NCI-H82 treated with DMSO at 0.1 percent for 48 hours (cell line): ENCODE results near the gene NKAIN2.
"Not testable (repeated sequence)": the region's sequence is repeated elsewhere in the genome, so short reads cannot be mapped to it uniquely, and the experiment has no call there.

Source experiments
- DNase-seq: peaks from one replicate; lab custom pipeline; 2025; ENCODE audit not compliant: unreplicated experiment; lab: John Stamatoyannopoulos, UW

The NKAIN2 gene

DNA sequence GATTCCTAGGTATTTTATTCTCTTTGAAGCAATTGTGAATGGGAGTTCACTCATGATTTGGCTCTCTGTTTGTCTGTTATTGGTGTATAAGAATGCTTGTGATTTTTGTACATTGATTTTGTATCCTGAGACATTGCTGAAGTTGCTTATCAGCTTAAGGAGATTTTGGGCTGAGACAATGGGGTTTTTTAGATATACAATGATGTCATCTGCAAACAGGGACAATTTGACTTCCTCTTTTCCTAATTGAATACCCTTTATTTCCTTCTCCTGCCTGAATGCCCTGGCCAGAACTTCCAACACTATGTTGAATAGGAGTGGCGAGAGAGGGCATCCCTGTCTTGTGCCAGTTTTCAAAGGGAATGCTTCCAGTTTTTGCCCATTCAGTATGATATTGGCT lies 363.6 kb downstream of the NKAIN2 start:
- DNase-seq = not testable (repeated sequence)

- DNase-seq = no peak
Observed at GRCh38 chr6:124190256-124190655, 386.6 kb downstream of the NKAIN2 start.

DNA sequence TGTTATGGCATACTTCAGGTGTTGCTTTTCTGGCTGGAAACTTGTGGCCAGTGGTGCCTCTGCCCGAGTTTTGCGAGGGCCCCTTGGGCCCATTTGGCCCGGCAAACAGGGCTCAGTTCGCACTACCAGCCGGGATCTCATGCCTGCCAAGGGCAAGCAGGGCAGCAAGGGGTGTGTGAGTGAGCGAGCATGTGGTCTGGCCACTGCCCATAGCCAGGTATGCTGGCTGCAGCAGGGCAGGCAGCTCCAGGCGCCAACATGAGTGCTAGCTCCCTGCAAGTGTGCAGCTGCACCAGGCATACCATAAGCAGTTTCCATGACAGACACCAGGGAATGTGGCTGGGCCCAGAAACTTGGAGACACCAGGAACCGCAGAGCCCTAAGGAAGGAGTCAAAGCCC lies 389.5 kb downstream of the NKAIN2 start:
- DNase-seq = no peak

DNA sequence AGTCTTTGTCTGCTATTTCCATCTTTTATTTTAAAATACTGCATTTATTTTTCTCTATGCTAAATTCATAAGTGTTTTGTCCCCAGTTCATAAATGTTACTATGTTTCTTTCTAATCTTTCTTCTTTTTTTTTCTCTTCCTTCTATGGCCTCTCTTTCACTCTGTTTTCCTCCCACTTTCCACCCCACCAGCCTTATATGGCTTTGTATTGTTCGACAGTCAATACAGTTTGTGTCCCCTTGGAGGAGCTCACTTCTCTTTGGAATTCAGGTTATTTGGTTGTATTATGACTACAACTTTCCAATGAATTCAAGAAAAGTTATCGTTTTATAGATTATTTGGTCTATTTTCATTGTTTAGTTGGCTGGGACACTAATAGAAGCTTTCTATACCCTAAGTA lies 393.5 kb downstream of the NKAIN2 start:
- DNase-seq = no peak

- no peak for DNase-seq
Observed at GRCh38 chr6:124199286-124199685, 395.6 kb downstream of the NKAIN2 start.

- DNase-seq = no peak
Observed at GRCh38 chr6:124200661-124201060, 397.0 kb downstream of the NKAIN2 start.

DNA sequence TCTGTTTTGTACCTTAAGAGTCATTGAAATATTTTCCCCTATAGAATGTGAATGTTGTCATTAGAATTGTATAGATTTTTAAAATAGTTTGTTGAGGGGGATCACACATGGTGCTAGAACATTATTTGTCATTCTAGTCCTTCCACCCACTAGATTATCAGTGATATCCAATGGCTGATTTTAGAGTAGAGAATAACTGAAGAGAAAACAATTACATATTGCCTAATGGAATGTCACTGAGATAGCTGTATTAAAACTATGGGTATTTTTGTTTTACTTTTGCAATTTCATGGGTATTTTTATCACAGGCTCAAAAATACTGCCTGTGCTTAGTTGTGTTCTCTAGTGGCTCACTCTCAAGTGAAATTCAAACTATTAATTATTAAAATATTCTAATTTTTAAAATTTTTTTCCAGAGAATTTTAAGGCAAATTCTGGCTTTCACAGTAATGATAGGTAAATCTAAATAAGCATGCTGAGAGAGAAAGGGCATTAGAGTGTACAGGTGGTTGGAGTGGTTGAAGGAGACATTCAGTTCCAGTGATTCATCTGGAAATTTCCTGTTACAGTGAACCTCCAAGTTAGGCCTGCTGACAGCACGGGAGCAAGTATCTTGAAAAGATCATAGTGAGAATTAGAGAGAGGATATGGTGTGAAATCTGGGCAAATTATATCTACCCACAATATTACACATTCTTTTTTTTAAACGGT lies 399.6 kb downstream of the NKAIN2 start:
- no peak for DNase-seq

DNA sequence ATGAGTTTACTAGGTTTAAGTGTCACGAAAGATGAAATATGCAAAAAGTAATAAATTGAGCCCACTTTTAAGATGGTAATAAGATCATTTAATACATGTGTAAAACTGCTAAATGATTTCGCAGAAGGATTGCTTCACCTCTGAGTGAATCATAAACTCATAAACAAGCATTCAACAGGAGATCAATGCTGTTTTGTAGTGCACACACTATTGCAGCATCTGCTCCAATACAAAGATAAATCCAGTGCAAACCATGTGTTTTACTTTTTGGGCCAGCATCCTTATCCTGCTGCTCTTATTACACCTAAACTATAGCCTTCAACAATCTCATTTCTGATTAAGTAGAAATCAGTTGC lies 400.1 kb downstream of the NKAIN2 start:
- DNase-seq = no peak

DNA sequence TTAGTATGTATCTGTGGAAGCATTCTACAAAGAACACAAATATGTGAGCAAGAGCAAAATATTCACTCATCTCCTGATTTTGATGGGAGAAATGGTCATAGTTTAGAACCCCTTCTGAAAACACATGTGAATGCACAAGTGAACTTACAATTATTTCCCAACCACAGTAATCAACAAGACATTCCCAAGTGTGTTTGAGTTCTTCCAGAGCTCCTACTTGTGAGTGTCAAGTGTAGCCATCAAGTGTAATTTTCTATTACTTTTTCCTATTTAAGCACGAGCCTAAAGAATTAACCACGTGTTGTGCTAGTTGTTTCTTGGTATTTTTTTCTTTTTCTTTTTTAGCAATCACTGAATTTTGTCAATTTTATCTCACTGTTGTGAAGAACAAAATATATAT lies 402.3 kb downstream of the NKAIN2 start:
- DNase-seq = no peak

GRCh38 chr6:124223611-124224345 lies 420.1 kb downstream of the NKAIN2 start:
- DNase-seq = no peak

GRCh38 chr6:124226396-124226795 lies 422.7 kb downstream of the NKAIN2 start:
- no peak for DNase-seq

DNA sequence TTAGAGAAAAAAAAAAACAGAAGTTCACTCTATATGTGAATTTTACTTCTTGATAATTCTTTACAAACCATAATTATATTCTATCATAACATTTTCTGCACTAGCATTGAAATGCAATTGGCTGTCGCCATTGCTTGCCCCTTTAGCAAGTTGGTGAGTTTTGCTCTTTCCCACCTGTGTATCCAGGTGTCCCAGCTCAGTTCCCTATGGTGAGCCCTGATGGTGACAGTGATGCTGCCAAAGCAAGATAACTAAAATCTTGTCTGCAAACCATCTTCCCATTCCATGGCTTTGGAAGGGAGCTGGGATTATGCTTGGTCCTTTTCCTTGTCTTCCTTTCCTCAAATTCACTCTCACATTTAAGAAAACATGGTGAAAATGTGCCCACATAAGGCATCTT lies 429.6 kb downstream of the NKAIN2 start:
- no peak for DNase-seq

DNA sequence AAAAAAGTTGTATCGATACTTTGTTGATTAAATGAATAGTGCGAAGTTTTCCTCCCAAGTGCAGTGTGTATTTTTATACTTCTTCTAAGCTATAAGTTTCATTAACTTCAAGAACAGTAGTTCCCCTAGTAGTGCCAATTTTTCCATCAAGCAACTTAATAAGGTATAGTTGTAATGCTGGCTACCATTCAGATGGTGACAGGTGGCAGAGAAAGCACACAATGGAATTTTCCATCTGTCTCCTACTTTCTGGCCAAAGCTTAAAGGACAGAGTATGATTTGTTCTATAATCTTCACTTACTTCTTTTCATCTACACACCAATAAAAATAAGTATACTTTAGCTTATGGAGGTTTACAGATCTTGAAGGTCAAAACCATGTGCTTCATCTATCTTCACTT lies 431.1 kb downstream of the NKAIN2 start:
- DNase-seq = no peak

GRCh38 chr6:124237911-124238310 lies 434.2 kb downstream of the NKAIN2 start:
- no peak for DNase-seq

GRCh38 chr6:124238408-124238807 lies 434.7 kb downstream of the NKAIN2 start:
- DNase-seq = not testable (repeated sequence)

DNA sequence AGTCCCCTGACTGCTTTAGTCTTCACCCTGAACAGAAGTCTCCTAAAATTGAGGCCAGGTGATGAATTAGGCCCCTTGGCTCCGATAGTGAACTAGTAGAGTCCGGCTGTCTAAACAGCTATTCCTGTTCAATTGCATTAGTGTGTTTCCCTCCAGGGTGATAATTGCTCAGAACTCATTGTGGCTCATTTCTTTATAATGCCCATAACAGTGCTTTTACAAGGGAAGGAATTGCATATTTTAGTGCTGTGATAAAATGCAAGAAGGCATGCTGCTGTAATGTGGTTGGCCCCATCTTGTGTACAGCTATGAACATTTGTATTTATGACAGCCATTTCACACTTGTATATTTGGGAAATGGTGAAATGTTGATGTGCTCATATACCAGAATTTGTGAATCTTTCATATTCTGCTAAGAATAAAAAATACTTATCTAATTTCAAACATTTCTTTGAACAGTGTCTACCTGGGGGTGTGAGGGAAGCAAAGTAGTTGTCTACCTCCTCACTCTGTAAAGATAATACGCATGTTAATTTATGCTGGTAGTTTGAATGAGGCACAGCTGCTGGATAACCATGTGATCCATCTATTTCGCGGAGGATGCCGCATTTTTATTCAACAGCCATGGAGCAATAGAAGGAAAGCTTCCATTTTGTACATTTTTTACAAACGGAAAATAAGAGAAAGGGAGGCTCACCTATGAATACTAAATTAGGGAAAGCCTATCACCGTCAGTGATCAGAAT lies 451.4 kb downstream of the NKAIN2 start:
- DNase-seq = no peak

DNA sequence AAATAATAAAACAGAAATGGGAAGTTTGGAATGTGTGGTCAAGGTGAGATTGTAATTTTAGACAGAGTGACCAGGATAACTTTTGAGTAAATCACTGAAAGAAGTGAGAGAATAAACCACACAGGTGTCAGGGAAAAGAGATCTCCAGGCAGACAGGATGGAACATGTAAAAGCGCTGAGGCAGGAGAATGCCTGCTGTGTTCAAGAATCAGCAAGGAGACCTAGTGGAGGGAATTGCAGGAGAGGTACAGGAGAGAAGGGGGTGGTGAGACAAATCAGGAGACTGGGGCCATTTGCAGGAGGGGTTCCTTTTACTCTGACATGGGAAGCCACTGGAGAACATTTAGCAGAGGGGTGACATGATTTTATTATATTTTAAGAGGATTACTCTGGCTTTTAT lies 456.7 kb downstream of the NKAIN2 start:
- no peak for DNase-seq

- no peak for DNase-seq
Observed at GRCh38 chr6:124269733-124270132, 466.1 kb downstream of the NKAIN2 start.

DNA sequence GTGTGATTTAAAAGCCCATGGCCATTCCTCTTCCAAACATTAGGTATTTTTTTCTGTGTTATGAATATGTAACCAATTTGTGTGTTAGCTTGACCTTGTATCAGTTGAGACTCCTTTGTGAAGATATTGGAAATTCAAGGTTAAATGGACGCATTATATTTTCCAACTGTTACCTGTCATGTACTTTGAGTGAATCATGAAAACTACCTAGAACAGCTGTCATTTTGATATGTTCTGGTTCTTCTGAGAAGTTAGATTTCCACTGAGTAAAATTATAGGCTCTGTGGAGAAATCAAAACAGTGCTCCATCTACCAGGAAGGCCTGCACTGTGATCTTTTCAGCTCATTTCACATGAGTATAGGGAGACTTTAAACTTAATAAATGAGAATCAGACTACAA lies 470.0 kb downstream of the NKAIN2 start:
- DNase-seq = no peak

GRCh38 chr6:124282541-124282940 lies 478.9 kb downstream of the NKAIN2 start:
- no peak for DNase-seq

GRCh38 chr6:124283486-124283885 lies 479.8 kb downstream of the NKAIN2 start:
- DNase-seq = no peak

DNA sequence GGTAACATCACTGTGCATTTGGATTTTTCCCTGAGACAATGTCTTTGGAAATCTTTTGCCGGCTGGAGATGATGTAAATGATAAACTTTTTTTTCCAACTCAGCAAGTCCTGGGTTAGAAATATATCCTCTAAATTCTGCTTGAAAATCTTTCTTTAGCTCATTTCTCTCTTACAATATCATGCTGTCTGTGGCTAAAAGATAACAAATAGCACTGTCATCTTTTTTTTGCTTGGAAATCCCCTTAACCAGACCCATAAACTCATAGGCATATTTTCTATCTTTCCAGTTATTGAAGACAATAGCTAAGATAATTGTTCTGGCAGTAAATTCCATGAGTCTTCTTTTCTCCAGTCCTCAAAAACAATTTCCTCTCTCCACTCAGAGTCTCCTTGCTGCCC lies 481.5 kb downstream of the NKAIN2 start:
- no peak for DNase-seq
